HL-60/S4 treated with retinoic acid at 250 ng/mL for 4 days and 3 days (cell line): Measurements from ENCODE around the gene CEP112.

ENCODE experiments used
- in situ Hi-C: fragments of 300-500 bp; cut with MboI; formaldehyde crosslinking; loops from 2 replicates; pipeline ENCODE4 v1.7.0; 2022; ENCODE audit warnings: low sequenced_read_pairs

The CEP112 gene

DNA sequence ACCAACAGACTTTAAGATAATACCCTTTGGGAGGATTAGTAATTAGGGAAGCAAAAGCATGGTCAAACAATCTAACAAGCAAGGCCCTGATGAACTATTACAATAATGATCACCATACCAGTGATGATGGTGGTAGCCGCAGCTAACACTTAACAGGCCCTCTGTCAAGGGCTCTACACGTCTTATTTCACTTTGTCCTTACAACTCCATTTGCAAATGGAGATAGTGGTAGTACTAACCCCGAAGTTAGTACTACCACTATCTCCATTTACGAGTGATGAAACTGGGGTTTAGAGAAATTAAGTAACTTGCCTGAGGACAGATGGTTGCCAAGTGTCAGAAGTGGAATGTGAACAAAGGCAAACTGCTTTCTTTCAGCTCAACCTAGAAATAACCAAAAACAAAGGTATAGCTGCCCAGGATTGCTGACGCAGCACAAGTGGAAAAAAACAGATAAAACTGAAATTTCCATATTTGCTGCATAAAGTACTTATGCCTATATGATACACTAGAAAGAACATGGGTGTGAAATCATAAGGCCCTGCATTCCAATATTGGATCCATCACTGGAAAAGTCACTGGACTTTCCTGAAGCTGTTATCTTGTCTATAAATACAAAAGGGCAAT is 24.6 kb downstream of the CEP112 start:
- in situ Hi-C loops = loop anchor here (25.0 kb wide), 1 partner anchor 880 kb away; no protein-coding TSS in a partner anchor

DNA sequence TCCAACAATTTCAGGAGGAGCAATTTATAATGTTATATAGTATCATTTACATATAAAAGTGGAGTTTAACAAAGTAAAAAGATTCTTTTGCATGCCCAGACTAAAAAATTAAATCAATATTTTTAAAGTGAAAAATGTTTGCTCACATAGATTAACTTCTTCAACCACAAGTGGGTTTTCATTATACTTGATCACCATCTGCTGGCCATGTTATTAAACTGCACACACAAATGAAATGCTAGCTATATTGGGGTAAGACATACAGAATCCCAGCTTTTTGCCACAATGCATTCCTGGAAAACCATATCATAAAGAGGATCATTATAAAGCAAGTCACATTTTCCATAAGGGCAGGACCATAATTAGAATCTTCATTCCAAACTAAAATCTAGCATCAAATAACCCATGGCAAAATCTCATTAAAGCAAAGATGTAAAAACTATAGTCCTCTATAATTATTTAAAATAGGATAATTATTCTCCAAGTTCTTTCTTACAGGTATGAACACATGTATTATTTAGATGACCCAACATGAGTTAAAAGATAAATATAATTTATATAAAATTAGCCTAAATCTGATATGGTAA is 26.3 kb downstream of the CEP112 start:
- in situ Hi-C loops = loop anchor here (25.0 kb wide), 1 partner anchor 878 kb away; no protein-coding TSS in a partner anchor

DNA sequence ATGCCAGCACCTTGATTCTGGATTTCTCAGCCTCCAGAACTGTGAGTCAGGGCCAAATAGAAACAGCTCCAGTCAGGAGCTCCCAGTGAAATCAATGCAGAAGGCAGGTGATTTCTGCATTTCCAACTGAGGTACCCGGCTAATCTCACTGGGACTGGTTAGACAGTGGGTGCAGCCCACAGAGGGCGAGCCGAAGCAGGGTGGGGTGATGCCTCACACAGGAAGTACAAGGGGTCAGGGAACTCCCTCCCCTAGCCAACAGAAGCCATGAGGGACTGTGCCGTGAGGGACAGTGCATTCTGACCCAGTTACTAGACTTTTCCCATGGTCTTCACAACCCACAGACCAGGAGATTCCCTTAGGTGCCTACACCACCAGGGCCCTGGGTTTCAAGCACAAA is 36.9 kb downstream of the CEP112 start:
- in situ Hi-C loops = loop anchor here (25.0 kb wide), 1 partner anchor 868 kb away; no protein-coding TSS in a partner anchor

DNA sequence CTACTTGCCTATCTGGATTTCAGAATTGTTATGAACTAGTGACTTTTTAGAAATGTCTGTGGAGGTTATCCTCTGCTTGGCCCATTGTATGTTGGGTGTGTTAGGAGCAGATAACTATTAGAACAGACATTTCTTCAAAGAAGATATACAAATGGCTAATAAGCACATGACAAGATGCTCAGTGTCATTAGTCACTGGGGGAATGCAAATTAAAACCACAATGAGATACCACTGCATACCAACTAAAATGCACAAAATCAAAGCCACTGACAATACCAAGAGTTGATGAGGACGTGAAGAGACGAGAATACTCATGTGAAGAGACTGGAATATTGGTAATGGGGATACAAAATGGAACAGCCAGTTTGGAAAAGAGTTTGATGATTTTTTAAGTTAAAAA is 39.2 kb downstream of the CEP112 start:
- in situ Hi-C loops = loop anchor here (25.0 kb wide), 1 partner anchor 865 kb away; no protein-coding TSS in a partner anchor

DNA sequence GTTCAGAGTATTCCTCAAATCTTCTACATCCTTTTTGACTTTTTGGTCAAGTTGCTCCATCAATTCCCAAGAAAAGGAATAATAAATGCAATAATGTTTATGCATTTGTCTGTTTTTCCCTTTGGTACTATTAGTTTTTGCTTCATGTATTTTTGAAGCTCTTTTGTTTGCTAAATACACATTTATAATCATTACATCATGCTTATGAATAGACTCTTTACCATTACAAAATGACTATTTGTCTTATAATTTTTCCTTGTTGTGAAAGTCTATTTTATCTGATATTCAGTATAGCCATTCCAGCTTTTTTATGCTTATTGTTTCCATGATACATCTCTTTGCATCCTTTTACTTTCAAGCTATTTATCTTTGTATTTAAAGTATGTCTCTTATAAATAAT is 41.2 kb downstream of the CEP112 start:
- in situ Hi-C loops = loop anchor here (25.0 kb wide), 1 partner anchor 863 kb away; no protein-coding TSS in a partner anchor

DNA sequence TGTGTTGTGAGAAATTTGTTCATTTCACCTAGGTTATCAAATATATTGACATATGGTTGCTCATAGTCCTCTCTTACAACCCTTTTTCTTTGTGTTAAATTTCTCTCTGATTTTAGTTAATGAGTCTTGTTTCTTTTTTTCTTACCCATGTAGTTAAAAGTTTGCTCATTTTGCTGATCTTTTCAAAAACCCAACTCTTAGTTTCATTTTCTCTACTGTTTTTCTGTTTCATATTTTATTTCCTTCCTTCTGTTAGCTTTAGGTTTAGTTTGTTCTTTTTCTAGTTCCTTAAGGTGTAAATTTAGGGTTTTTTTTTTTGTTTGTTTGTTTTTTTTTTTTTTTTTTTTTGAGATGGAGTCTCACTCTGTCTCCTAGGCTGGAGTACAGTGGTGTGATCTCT is 42.4 kb downstream of the CEP112 start:
- in situ Hi-C loops = no loop called here

DNA sequence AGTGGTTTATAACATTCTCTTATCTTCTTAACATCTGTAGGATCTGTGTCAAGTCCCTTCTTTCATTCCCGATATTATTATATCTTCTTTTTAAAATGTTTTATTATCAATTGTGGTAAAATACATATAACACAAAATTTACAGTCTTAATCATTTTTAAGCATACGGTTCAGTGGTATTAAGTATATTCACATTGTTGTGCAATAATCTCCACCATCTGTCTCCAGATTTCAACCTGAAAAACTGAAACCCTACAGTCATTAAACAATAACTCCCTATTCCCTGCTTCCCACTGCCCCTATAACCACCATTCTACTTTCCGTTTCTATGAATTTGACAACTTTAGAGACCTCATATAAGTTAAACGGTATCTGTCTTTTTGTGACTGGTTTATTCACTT is 45.5 kb downstream of the CEP112 start:
- in situ Hi-C loops = no loop called here

DNA sequence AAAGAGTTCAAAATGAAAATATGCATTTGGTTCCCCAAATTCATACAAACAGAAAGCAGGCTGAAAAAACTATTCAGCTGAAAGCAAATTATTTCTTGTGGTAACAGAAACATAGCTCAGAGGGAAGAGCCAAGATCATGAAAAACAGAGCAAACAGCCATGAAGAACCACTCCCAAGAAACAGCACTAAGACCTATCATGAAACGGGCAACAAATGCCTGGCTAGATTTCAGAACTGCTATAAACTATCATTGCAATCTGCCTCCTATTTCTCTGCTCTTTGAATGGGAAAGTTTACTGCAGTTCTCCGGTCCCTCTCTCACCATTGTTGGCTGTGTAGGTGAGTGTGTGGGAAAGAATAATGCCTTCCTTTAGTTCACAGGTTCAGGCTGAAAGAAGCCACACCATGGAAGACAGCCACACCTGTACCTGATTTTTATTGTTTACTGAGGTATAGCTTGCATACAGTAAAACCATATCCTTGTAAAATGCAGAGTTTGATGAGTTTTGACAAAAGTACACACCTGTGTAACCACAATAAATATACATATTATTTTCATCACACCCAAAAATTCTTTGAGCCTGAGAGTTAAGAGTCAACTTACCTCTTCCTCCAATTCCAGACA is 48.2 kb downstream of the CEP112 start:
- in situ Hi-C loops = no loop called here

DNA sequence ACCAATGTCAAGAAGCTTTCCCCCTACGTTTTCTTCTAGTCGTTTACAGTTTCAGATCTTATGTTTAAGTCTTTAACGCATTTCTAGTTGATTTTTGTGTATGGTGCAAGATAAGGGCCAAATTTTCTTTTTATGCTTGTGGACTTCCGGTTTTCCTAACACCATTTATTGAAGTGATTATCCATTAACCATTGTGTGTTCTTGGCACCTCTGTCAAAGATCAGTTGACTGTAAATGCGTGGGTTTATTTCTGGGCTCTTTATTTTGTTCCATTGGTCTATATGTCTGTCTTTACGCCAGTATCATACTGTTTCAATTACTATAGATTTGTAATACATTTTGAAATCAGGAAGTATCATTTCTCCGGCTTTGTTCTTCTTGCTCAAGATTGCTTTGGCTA is 49.5 kb downstream of the CEP112 start:
- in situ Hi-C loops = no loop called here

DNA sequence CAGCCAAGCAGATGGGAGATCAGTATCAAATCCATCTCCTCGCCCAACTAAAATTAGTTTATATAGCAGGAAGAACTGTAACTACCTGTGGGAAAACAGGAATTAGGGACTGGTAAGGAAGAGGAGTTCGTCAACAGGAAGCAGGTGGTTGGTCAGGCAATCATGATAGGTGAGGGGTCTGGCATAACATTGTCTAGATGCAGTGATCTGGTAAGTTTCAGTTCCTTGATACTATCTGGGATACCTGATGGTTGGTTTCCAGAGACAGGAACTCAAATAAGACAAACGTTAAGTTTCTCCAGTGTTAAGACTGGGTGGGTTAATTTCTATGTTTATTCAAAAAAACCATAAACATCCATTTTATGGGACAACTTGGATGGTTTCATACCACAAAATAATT is 53.8 kb downstream of the CEP112 start:
- in situ Hi-C loops = no loop called here

DNA sequence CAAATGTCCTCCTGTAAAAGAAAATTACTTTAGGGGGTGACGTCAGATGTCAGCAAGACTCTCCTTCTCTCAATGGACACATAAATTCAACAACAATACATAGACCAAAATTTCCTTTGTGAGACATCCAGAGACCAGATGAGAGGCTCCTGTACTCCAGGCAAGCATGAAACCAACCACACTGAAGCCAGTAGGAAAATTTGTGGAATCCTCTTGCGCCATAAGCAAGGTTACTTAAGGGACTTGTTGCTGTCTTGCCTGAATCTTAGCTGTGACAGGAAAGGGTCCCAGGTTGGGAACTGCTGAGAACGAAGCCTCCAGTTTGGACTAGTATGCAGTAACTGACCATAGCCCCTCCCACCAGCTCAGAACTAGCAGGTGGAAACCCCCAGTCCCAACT is 56.0 kb downstream of the CEP112 start:
- in situ Hi-C loops = no loop called here

DNA sequence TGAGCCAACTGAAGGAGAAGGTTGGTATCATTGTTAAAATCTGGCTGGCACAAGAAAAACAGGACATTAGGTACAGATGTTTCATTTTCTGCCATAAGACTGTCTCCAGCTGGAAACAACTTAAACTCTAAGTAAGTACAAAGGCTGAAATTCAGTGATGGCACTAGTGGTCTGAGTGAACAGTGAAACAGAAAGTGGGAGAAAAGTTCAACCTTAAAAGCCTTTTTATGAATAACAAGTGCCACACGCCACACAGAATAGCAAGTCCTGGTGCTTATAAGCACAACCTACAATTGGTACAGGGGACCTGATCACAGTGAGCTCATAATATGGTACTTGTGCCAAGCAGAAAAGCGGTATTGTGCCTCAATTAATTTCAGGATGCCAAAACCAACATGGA is 56.7 kb downstream of the CEP112 start:
- in situ Hi-C loops = no loop called here

DNA sequence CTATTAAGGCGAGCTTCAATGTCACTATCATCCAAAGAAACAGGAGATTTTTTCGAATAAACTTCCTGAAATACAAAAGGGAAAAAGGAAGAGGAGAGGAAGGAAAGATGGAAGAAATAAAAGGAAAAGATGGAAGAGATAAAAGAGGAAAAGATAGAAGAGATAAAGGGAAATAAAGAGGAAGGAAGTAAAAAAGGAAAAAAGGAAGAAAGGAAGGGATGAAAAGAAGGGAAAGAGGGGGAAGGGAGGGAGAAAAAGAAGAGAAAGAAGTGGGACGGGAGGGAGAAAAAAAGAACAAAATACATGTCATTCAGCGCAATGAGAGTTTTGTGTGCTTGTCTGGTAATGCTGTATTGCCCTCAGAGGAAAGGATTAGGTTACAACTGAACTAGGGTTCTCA is 62.2 kb downstream of the CEP112 start:
- in situ Hi-C loops = no loop called here

DNA sequence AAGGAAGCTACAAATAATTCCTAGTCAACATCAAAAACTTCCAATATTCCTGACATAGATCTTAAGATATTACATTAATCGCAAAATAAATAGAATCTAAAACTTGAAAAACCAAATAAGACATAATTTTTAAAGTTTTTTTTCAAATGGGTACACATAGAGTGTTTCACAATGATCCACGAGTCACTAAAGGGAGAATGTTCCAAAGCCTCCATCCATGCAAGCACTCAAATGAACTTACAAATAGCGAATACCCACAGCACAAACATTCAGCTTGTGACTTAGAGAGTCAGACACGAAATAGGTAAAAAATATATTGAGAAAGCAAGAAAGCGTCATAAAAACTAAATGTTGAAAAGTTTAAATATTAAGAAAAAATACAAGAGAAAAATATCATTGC is 65.7 kb downstream of the CEP112 start:
- in situ Hi-C loops = no loop called here

DNA sequence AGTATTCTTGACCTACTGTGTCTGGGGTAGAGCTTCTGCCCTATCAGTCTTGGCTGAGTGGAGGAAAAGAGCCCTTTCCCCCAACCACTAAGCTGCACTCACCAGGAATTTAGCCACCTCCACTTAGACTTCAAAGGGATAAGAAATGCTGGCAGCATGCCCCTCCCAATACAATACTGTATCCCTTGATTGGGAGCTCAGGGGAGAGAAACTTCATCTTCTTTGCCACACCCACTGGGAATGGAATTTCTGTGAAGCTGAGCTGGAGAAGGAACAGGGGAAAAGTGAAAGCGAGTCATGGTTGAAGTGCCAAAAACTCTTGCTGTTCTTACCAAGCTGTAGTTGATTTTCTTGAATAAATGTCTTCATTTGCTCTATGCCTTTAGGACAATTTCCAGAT is 68.8 kb downstream of the CEP112 start:
- in situ Hi-C loops = no loop called here

DNA sequence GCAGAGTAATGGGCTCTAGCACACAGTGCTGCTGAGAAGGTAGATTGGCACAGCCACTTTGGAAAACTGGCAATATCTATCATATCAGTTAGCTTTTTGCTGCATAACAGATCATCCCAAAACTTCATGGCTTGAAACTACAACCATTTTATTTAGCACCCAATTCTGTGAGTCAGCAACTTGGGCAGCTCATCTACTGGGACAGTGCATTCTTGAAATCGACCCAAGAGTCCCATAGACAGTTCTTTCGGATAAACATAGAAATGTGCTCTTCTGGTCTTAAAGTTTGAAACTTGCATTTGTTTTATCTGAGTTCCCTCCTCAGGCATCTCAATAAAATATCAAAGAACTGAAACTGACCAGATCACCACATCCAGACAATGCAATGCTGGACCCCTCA is 76.7 kb downstream of the CEP112 start:
- in situ Hi-C loops = no loop called here

DNA sequence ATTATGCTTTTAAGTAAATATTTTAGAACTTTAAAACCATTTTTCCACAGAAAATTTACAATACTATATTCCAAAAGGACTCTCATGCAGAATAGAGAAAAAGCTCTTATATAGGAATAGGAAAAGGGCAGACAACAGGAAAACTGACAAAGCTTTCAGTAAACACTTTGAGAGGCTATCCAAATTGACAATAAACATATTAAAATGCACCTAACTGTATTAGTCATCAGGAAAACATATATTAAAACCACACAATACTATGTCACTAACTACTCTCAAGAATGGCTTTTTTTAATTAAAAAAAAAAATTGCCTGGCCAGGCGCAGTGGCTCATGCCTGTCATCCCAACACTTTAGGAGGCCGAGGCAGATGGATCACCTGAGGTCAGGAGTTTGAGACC is 77.3 kb downstream of the CEP112 start:
- in situ Hi-C loops = no loop called here

DNA sequence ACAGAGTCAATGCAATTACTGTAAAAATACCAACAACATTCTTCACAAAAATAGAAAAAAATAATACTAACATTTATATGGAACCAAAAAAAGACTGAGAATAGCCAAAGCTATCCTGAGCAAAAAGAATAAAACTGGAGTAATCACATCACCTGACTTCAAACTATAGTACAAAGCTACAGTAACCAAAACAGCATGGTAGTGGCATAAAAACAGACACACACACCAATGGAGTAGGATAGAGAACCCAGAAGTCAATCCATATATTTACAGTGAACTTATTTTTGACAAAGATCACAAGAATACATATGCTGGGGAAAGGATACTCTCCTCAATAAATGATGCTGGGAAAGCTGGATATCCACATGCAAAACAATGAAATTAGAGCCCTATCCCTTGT is 84.2 kb downstream of the CEP112 start:
- in situ Hi-C loops = no loop called here

DNA sequence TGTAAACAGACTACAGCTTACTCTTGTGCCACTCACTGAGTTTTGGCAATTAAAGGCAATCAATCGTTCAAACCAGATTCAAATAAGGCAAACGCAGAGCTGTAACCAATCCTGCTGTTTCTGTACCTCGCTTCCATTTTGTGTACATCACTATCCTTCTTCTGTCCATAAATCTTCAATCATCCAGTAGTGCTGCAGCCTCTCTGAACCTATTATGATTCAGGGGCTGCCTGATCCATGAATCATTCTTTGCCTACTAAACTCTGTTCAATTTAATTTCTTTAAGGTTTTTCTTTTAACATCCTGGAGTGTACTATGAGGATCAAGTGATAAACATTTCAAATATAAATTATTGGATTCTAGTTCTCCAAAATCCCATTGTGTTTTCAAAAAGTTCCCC is 93.9 kb downstream of the CEP112 start:
- in situ Hi-C loops = no loop called here

DNA sequence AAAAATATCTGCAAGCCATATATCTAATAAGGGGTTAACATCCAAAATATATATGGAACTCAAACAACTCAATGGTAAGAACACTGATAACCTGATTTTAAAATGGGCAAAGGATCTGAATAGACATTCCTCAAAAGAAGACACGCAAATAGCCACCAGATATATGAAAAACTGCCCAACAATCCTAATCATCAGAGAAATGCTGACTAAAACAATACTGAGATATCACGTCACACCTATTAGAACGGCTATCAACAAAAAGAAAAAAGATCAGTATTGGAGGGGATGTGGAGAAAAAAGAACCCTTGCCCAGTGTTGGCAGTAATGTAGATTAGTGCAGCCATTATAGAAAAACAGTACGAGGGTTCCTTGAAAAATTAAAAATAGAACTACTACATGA is 97.2 kb downstream of the CEP112 start:
- in situ Hi-C loops = no loop called here

DNA sequence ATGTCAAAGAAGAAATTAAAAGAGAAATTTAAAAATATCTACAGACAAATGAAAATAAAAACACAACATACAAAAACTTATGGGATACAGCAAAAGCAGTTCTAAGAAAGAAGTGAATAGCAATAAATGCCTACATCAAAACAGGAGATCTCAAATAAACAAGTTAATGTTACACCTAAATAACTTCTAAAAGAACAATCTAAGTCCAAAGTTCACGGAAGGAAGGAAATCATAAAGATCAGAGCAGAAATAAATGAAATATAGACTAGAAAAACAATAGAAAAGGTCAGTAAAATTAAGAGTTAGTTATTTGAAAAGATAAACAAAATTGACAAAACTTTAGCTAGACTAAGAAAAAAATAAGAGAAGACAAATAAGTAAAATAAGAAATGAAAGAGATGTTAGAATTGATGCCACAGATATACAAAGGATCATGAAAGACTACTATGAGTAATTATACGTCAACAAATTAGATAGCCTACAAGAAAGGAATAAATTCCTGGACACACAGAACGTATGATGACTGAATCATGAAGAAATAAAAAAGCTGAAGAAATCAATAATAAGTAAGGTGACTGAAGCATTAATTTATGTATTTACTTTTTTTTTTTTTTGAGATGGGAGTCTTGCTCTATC is 100.4 kb downstream of the CEP112 start:
- in situ Hi-C loops = no loop called here

DNA sequence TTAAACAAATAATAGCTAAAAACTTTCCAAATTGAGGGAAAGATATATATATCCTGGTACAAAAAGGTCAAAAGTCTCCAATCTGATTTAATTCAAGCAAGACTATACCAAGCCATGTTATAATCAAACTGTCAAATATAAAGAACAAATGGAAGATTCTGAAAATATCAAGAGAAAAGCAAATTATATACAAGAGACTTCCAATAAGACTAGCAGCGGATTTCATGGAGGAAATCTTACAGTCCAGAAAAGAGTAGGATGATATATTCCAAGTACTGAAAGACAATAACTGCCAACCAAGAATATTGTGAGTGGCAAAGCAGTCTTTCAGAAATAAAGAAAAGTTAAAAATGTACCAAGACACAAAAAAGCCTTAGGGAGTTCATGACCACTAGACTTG is 102.2 kb downstream of the CEP112 start:
- in situ Hi-C loops = no loop called here
